Neural cell (in vitro differentiated cells): ENCODE results near the gene CYP2W1. TPM values are rescaled to one million over a fixed set of nuclear protein-coding genes. Genes with fewer than 3 reads are reported as not detected.

Source experiments
- H2AFZ ChIP-seq: fragments of 200-600, 300-800 bp; sonication (generic), shearing (Covaris generic); 2 replicates; pipeline ENCODE4 v1.6.0; 2014; ENCODE audit warnings: low read depth, mild to moderate bottlenecking, antibody characterized with exemption, low read length, moderate library complexity
- H3F3A ChIP-seq: fragments of 200-600 bp; shearing (Covaris generic); 2 replicates; pipeline ENCODE4 v1.6.1; 2016; ENCODE audit warnings: mild to moderate bottlenecking, moderate library complexity, mixed read lengths, antibody characterized with exemption, low read length; ENCODE audit not compliant: insufficient read depth, poor library complexity, severe bottlenecking
- H3K27ac ChIP-seq: fragments of 200-600, 300-800 bp; sonication (generic), shearing (Covaris generic); 2 replicates; pipeline ENCODE4 v1.5.1; 2014; ENCODE audit warnings: mild to moderate bottlenecking, low read length, moderate library complexity
- H3K27me3 ChIP-seq: fragments of 300-800, 200-600 bp; sonication (generic), shearing (Covaris generic); 2 replicates; pipeline ENCODE4 v1.6.0; 2014; ENCODE audit warnings: mild to moderate bottlenecking, low read depth, low read length, moderate library complexity; ENCODE audit not compliant: insufficient read depth
- H3K36me3 ChIP-seq: fragments of 300-800, 200-600 bp; sonication (generic), shearing (Covaris generic); 2 replicates; pipeline ENCODE4 v1.5.1; 2014; ENCODE audit warnings: mild to moderate bottlenecking, antibody characterized with exemption, low read length, moderate library complexity; ENCODE audit not compliant: insufficient read depth
- H3K4me2 ChIP-seq: fragments of 300-800, 200-600 bp; sonication (generic), shearing (Covaris generic); 2 replicates; pipeline ENCODE4 v1.6.0; 2014; ENCODE audit warnings: mild to moderate bottlenecking, low read length
- H3K4me3 ChIP-seq: fragments of 300-800, 200-600 bp; sonication (generic), shearing (Covaris generic); 2 replicates; pipeline ENCODE4 v1.5.1; 2014; ENCODE audit warnings: mild to moderate bottlenecking, low read length, moderate library complexity
- H3K79me2 ChIP-seq: fragments of 200-600 bp; shearing (Covaris generic); replicated peaks from 2 replicates; pipeline ENCODE4 v1.6.0; 2014; ENCODE audit warnings: mild to moderate bottlenecking, low read length, moderate library complexity; ENCODE audit not compliant: insufficient read depth
- H3K9ac ChIP-seq: fragments of 300-800, 200-600 bp; sonication (generic), shearing (Covaris generic); 2 replicates; pipeline ENCODE4 v1.6.1; 2016; ENCODE audit warnings: mild to moderate bottlenecking, low read length, mixed read lengths
- H3K9me2 ChIP-seq: fragments of 200-600 bp; shearing (Covaris generic); 2 replicates; pipeline ENCODE4 v1.6.1; 2016; ENCODE audit warnings: mild to moderate bottlenecking, low read length, mixed read lengths; ENCODE audit not compliant: insufficient read depth
- H3K9me3 ChIP-seq: fragments of 200-600, 300-800 bp; sonication (generic), shearing (Covaris generic); 2 replicates; pipeline ENCODE4 v1.6.1; 2016; ENCODE audit warnings: mild to moderate bottlenecking, mixed run types, low read length, moderate library complexity, mixed read lengths
- H4K20me1 ChIP-seq: fragments of 200-600 bp; shearing (Covaris generic); 2 replicates; pipeline ENCODE4 v1.6.1; 2016; ENCODE audit warnings: mild to moderate bottlenecking, mixed run types; ENCODE audit not compliant: insufficient read depth
- EP300 ChIP-seq: fragments of 450-650 bp; conservative IDR thresholded peaks from 2 replicates; pipeline ENCODE4 v1.6.1; 2014; ENCODE audit warnings: antibody characterized with exemption, mild to moderate bottlenecking, moderate library complexity; ENCODE audit not compliant: poor library complexity, severe bottlenecking
- EZH2 ChIP-seq: fragments of 200-600, 300-800 bp; shearing (Covaris generic), sonication (generic); IDR thresholded peaks from 2 replicates; pipeline ENCODE4 v1.6.1; 2014; ENCODE audit warnings: antibody characterized with exemption, low read length, borderline replicate concordance, mild to moderate bottlenecking; ENCODE audit not compliant: insufficient read depth, poor library complexity, severe bottlenecking
- MXI1 ChIP-seq: fragments of 450-650 bp; conservative IDR thresholded peaks from 2 replicates; pipeline ENCODE4 v1.6.1; 2014; ENCODE audit warnings: antibody characterized with exemption, mild to moderate bottlenecking; ENCODE audit not compliant: poor library complexity, severe bottlenecking
- POLR2AphosphoS5 ChIP-seq: IDR thresholded peaks from 2 replicates; pipeline ENCODE4 v1.6.1; 2012
- RAD21 ChIP-seq: fragments of 450-650 bp; conservative IDR thresholded peaks from 2 replicates; pipeline ENCODE4 v1.6.1; 2014; ENCODE audit warnings: antibody characterized with exemption, mild to moderate bottlenecking, moderate library complexity
- SMC3 ChIP-seq: fragments of 450-650 bp; conservative IDR thresholded peaks from 2 replicates; pipeline ENCODE4 v1.6.1; 2014; ENCODE audit warnings: antibody characterized with exemption, mild to moderate bottlenecking, moderate library complexity; ENCODE audit not compliant: poor library complexity
- TAF1 ChIP-seq: IDR thresholded peaks from 2 replicates; pipeline ENCODE4 v1.6.1; 2012; ENCODE audit warnings: low read depth
- polyA plus RNA-seq: library from polyadenylated mRNA; depleted of rRNA; stranded (reverse); fragments of >200 nt; gene quantifications from 2 replicates; pipeline ENCODE4 v1.2.3, GENCODE V29; 2014
- TF ChIP-seq, protein P1 (sequence below): fragments of 450-650 bp; IDR thresholded peaks from 2 replicates; pipeline ENCODE4 v1.5.1; 2014; ENCODE audit warnings: antibody characterized with exemption, mild to moderate bottlenecking, moderate library complexity; ENCODE audit not compliant: poor library complexity, severe bottlenecking
- TF ChIP-seq, protein P2 (sequence below): IDR thresholded peaks from 2 replicates; pipeline ENCODE4 v1.6.1; 2012; ENCODE audit warnings: borderline replicate concordance

CYP2W1 gene
- polyA plus RNA-seq, 1 donor from 2014 or later = not detected

DNA sequence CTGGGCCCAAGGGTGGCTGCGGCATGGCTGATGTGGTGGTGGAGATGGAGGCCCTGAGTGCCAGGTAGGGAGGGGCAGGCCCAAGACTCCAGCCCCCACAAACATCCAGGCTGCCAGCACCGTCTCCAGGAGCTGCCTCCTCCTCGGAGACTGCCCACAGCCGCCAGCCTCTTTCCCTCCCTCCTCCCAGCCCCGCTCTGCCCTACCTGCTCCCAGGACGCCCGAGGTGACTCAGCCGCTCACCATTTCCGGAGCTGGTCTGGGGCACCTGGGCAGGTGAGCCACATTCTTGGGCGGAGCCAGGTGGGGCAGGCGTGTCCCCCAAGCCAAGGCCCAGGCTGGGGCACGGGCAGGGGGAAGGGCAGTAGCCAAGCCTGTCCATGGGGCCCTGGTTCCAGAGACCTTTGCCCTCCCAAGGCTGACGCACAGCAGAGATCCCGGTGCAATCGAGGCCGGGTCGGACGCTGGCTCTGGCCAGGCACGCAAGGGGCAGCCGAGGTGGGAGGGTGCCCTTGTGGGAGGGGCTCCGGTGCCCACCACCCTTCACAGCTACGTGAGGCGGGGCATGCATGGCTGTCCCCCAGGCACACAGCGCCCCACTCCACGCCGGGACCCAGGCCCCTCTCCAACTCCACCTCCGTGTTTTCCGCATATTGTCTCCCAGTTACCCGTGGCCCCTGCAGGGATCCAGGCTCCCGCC, 37.3 kb upstream of the CYP2W1 start:
- Histone ChIP-seq H3K27ac (no peak overlapping the region), H3K9me2 (no peaks in the 10 kb centered on the region), H3K27me3 (no peaks in the 10 kb centered on the region), H3K36me3 (no peaks in the 10 kb centered on the region), H3K9ac (no peak overlapping the region), H3K4me2 (no peak overlapping the region), H3K9me3 (no peaks in the 10 kb centered on the region), H3K4me3 (no peak overlapping the region), H4K20me1 (no peaks in the 10 kb centered on the region), H3K79me2 (no peaks in the 10 kb centered on the region), H2AFZ (no peak overlapping the region), H3F3A (no peaks in the 10 kb centered on the region)
- TF ChIP-seq RAD21 = no peak
- no peak for TF ChIP-seq MXI1
- no peak for TF ChIP-seq EP300
- no peak for TF ChIP-seq SMC3
- TF ChIP-seq EZH2 = no peak
- TF ChIP-seq, protein P1, sequence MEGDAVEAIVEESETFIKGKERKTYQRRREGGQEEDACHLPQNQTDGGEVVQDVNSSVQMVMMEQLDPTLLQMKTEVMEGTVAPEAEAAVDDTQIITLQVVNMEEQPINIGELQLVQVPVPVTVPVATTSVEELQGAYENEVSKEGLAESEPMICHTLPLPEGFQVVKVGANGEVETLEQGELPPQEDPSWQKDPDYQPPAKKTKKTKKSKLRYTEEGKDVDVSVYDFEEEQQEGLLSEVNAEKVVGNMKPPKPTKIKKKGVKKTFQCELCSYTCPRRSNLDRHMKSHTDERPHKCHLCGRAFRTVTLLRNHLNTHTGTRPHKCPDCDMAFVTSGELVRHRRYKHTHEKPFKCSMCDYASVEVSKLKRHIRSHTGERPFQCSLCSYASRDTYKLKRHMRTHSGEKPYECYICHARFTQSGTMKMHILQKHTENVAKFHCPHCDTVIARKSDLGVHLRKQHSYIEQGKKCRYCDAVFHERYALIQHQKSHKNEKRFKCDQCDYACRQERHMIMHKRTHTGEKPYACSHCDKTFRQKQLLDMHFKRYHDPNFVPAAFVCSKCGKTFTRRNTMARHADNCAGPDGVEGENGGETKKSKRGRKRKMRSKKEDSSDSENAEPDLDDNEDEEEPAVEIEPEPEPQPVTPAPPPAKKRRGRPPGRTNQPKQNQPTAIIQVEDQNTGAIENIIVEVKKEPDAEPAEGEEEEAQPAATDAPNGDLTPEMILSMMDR = no peak
- TF ChIP-seq POLR2AphosphoS5 = no peak
- TF ChIP-seq, protein P2, sequence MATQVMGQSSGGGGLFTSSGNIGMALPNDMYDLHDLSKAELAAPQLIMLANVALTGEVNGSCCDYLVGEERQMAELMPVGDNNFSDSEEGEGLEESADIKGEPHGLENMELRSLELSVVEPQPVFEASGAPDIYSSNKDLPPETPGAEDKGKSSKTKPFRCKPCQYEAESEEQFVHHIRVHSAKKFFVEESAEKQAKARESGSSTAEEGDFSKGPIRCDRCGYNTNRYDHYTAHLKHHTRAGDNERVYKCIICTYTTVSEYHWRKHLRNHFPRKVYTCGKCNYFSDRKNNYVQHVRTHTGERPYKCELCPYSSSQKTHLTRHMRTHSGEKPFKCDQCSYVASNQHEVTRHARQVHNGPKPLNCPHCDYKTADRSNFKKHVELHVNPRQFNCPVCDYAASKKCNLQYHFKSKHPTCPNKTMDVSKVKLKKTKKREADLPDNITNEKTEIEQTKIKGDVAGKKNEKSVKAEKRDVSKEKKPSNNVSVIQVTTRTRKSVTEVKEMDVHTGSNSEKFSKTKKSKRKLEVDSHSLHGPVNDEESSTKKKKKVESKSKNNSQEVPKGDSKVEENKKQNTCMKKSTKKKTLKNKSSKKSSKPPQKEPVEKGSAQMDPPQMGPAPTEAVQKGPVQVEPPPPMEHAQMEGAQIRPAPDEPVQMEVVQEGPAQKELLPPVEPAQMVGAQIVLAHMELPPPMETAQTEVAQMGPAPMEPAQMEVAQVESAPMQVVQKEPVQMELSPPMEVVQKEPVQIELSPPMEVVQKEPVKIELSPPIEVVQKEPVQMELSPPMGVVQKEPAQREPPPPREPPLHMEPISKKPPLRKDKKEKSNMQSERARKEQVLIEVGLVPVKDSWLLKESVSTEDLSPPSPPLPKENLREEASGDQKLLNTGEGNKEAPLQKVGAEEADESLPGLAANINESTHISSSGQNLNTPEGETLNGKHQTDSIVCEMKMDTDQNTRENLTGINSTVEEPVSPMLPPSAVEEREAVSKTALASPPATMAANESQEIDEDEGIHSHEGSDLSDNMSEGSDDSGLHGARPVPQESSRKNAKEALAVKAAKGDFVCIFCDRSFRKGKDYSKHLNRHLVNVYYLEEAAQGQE = no peak
- TF ChIP-seq TAF1 = no peak

DNA sequence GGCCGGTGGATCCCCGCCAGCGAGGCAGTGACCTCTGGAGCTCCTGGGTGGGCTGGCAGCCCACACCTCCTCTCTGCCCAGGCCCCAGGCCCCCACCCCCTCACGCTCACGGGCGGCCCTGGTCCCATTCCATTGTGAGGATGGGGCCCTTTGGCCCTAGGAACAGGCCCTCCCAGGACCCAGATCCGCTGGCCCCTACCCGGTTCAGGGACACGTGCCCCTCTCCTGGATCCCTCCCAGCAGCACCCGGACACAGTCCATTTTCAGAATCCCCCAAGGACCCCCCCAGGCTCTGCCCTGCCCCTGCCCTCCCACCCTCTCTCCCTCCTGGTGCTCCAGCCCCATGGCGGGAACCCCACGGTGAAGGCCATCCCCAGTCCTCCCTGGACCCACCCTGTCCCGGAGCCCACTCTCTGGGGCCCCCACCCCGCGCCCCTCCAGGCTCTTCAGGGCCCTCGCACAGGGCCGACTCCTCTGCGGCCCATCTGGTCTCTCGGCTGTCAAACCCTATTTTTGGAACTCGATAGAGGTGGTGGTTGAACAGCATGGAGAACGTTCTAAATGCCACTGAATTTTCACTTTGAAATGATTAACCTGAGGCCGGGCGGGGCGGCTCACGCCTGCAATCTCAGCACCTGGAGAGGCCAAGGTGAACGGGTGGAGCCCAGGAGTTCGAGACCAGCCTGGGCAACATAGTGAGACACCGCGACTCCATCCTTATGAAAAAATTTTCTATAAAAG, 36.6 kb upstream of the CYP2W1 start:
- no peaks in the 10 kb centered on the region for H3K27me3 ChIP-seq
- no peak overlapping the region for H3K9ac ChIP-seq
- no peaks in the 10 kb centered on the region for H3K9me3 ChIP-seq
- H4K20me1 ChIP-seq = no peaks in the 10 kb centered on the region
- H3K4me2 ChIP-seq = no peak overlapping the region
- H3K36me3 ChIP-seq = no peaks in the 10 kb centered on the region
- no peak overlapping the region for H2AFZ ChIP-seq
- no peaks in the 10 kb centered on the region for H3K79me2 ChIP-seq
- no peak overlapping the region for H3K27ac ChIP-seq
- H3F3A ChIP-seq = no peaks in the 10 kb centered on the region
- no peak overlapping the region for H3K4me3 ChIP-seq
- TF ChIP-seq TAF1 (no peak), POLR2AphosphoS5 (no peak), EP300 (no peak), MXI1 (no peak), RAD21 (no peak), SMC3 (no peak), EZH2 (no peak)
- TF ChIP-seq, protein P2 = no peak
- TF ChIP-seq, protein P1 = no peak
- H3K9me2 ChIP-seq = no peaks in the 10 kb centered on the region
